ENCODE data around the gene TMEM63C.

DNA sequence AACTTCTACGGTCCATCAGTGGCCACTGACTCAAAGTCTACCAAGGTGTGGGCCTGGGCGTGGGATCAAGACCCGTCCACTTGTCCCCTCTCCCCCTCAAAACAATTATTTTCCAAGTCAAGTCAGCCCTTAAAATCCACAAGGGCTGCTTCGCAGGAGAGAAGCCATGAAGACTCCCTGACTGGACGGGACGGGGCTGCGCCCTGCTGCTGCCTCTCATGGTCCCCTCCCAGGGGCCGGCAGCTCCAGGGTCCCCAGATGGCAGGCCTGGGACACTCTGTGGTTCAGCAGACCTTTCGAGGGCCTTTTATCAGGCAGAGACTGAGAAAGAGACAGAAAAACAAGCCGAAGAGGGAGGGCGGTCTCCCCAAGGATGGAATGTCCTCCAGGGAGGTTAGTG lies 78.6 kb downstream of the TMEM63C start:
- no peak for TF ChIP-seq POLR2A (IDR thresholded peaks at IDR 0.05; ENCODE audit: low read depth, low read length)
- TF ChIP-seq POLR2AphosphoS5 (IDR thresholded peaks at IDR 0.05; ENCODE audit: low read depth, low read length) = no peak
- TF ChIP-seq TAF1 (IDR thresholded peaks at IDR 0.05; ENCODE audit: borderline replicate concordance, low read depth, low read length) = no peak
